Uterus (tissue), 2 donors: ENCODE results near the gene BMERB1.

Source experiments
- POLR2A ChIP-seq, 2 donors: fragments of 450-650 bp; IDR thresholded peaks; one replicate each; pipeline ENCODE4 v1.6.1; 2016; ENCODE audit warnings: antibody characterized with exemption in 2 of 2, mild to moderate bottlenecking in 1 of 2, moderate library complexity in 1 of 2
- TF ChIP-seq, protein P1 (sequence below), 4 experiments: fragments of 200-600 bp in 2 of 4; fragments of 450-650 bp in 2 of 4; sonication (generic) in 2 of 4; IDR thresholded peaks; one replicate each; pipeline ENCODE4 v1.5.1; 2016 to 2019; ENCODE audit warnings: antibody characterized with exemption in 4 of 4, mild to moderate bottlenecking in 2 of 4, moderate library complexity in 1 of 4

DNA sequence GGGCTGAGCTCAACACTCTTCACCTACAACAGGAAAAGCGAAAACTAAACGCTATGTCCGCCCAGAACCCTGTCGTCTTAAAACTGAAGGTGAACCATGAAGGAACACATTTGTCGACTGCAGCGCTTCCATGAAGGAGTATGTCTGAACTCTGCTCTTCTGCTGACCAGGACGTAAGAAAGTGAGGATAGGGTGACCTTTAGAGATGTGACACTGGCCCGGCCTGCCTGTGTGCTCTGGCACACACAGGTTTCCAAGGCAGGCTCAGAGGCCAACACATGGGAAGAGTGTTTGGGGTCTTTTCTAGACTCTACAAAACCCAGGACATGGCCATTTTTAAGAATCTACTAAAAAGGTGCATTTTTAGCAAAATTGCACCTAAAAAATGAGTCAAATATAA, 187.5 kb downstream of the BMERB1 start:
- TF ChIP-seq, protein P1, sequence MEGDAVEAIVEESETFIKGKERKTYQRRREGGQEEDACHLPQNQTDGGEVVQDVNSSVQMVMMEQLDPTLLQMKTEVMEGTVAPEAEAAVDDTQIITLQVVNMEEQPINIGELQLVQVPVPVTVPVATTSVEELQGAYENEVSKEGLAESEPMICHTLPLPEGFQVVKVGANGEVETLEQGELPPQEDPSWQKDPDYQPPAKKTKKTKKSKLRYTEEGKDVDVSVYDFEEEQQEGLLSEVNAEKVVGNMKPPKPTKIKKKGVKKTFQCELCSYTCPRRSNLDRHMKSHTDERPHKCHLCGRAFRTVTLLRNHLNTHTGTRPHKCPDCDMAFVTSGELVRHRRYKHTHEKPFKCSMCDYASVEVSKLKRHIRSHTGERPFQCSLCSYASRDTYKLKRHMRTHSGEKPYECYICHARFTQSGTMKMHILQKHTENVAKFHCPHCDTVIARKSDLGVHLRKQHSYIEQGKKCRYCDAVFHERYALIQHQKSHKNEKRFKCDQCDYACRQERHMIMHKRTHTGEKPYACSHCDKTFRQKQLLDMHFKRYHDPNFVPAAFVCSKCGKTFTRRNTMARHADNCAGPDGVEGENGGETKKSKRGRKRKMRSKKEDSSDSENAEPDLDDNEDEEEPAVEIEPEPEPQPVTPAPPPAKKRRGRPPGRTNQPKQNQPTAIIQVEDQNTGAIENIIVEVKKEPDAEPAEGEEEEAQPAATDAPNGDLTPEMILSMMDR (IDR thresholded peaks at IDR 0.05) = no peak
- TF ChIP-seq POLR2A (IDR thresholded peaks at IDR 0.05) = no peak
